HG03135 (cell line): Measurements from ENCODE around the gene BAIAP2L2.
"Not testable (repeated sequence)": the region's sequence is repeated elsewhere in the genome, so short reads cannot be mapped to it uniquely, and the experiment has no call there.

ENCODE experiments used
- ATAC-seq: cut with Tn5 transposase; IDR thresholded peaks from one replicate; pipeline ENCODE4 v1.9.1; 2021; ENCODE audit warnings: mild to moderate bottlenecking, moderate library complexity; ENCODE audit not compliant: unreplicated experiment

The BAIAP2L2 gene

GRCh38 chr22:38129021-38129420 lies 18.5 kb upstream of the BAIAP2L2 start:
- no peak for ATAC-seq

- ATAC-seq, result no peak
Observed at GRCh38 chr22:38127869-38128268, 17.4 kb upstream of the BAIAP2L2 start.

- no peak for ATAC-seq
Observed at GRCh38 chr22:38126928-38127668, 16.6 kb upstream of the BAIAP2L2 start.

GRCh38 chr22:38125751-38126201 lies 15.3 kb upstream of the BAIAP2L2 start:
- ATAC-seq, result no peak

GRCh38 chr22:38125038-38125610 lies 14.6 kb upstream of the BAIAP2L2 start:
- ATAC-seq, result no peak

GRCh38 chr22:38124236-38124974 lies 13.9 kb upstream of the BAIAP2L2 start:
- no peak for ATAC-seq

GRCh38 chr22:38122616-38123015 lies 12.1 kb upstream of the BAIAP2L2 start:
- no peak for ATAC-seq

GRCh38 chr22:38120359-38121110 lies 10.1 kb upstream of the BAIAP2L2 start:
- ATAC-seq, result no peak

- ATAC-seq, result not testable (repeated sequence)
Observed at GRCh38 chr22:38118747-38119146, 8.3 kb upstream of the BAIAP2L2 start.

- ATAC-seq, result no peak
Observed at GRCh38 chr22:38118182-38118581, 7.7 kb upstream of the BAIAP2L2 start.

GRCh38 chr22:38117556-38117955 lies 7.1 kb upstream of the BAIAP2L2 start:
- ATAC-seq, result not testable (repeated sequence)

GRCh38 chr22:38115423-38116205 lies 5.1 kb upstream of the BAIAP2L2 start:
- ATAC-seq, result no peak

- no peak for ATAC-seq
Observed at GRCh38 chr22:38114484-38115398, 4.3 kb upstream of the BAIAP2L2 start.

GRCh38 chr22:38112381-38112780 lies 1.9 kb upstream of the BAIAP2L2 start:
- ATAC-seq, result no peak

- no peak for ATAC-seq
Observed at GRCh38 chr22:38111925-38112355, 1.5 kb upstream of the BAIAP2L2 start.

GRCh38 chr22:38110863-38111852 lies 674 bp upstream of the BAIAP2L2 start:
- ATAC-seq, result no peak

- ATAC-seq, result no peak
Observed at GRCh38 chr22:38109371-38110001, 998 bp downstream of the BAIAP2L2 start.
